Bone marrow (tissue), 2 donors: Measurements from ENCODE around the gene SHROOM3.

Experiments used
- DNase-seq, 2 donors: peaks; one replicate each; lab custom pipeline; 2025; lab: John Stamatoyannopoulos, UW

SHROOM3 gene

DNA sequence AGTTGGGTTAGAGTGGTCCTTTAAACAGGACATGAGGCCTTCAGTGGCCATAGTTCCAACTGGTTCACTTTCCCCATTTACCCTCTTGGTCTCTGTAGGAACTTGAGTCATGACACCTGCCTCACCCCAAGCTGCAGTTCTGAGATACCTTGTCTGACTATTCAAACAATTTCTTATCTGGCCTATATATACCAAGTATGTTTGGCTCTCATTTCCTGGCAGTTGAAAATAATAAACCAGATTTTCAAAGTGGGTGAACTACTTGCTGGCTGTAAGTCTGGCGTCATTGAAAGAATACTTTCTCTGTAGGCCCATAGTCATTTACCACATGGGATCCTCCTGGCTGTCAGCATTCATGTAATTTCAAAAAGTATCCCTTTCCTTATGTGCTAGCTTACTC lies 228.8 kb downstream of the SHROOM3 start:
- DNase-seq, result no peak

DNA sequence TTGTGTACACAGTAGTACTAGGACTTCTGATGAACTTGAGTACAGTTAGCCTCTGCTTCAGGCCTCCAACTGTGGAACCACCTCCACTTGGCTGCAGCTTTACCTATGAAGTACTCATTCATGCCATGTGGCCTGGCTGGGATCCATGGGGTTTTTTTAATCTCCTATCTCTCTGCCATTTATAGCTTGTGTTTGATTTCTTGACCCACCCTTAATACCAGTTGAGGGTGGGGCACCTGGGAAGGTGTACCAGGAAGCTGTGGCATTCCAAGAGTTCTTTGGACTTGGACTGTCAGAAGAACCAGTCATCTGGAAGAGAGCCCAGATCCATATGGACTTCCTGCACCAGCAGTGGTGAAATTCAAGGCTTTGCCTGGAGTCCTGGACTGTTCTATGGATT lies 230.1 kb downstream of the SHROOM3 start:
- no peak for DNase-seq

- no peak for DNase-seq
Observed at GRCh38 chr4:76665721-76666120, 230.7 kb downstream of the SHROOM3 start.

DNA sequence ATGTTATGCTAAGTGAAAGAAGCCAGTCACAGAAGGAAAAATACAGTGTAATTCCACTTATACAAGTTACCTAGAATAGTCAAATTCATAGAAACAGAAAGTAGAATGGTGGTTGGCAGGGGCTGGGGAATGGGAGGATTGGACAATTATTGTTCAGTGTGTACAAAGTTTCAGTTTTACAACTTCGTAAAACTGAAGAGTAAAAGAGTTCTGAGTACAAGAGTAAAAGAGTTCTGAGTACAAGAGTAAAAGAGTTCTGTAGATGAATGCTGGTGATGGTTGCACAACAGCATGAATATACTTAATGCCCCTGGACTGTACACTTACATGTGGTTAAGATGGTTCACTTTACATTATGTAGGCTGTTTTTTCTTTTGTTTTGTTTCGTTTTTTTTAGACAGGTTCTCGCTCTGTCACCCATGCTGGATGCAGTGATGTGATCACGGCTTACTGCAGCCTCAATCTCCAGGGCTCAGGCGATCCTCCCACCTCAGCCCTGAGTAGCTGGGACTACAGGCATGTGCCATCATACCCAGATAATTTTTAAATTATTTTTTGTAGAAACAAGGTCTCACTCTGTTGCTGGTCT lies 232.0 kb downstream of the SHROOM3 start:
- no peak for DNase-seq

GRCh38 chr4:76670631-76671030 lies 235.6 kb downstream of the SHROOM3 start:
- no peak for DNase-seq

- no peak for DNase-seq
Observed at GRCh38 chr4:76673362-76673761, 238.3 kb downstream of the SHROOM3 start.

DNA sequence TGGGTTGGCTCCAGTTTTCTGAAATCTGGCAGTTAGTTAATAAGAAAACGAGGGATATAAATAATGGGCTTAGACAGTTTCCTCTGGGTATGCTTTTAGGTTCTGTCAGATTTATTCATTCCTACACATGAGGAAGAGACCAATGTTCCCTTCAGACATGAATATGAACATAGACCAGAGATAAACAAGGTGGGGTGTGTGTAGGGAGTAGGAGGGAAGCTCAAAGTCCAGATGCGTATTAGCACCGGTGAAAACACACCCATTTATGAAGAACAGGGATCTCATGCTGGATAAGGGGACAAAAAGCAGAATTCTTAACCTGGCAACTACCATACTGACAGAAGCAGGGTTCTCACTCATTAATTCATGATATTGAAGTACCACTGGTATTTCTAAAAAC lies 240.0 kb downstream of the SHROOM3 start:
- no peak for DNase-seq

- no peak for DNase-seq
Observed at GRCh38 chr4:76677571-76678326, 242.7 kb downstream of the SHROOM3 start.

GRCh38 chr4:76679691-76680090 lies 244.7 kb downstream of the SHROOM3 start:
- DNase-seq, result no peak

- no peak for DNase-seq
Observed at GRCh38 chr4:76680952-76681351, 245.9 kb downstream of the SHROOM3 start.

DNA sequence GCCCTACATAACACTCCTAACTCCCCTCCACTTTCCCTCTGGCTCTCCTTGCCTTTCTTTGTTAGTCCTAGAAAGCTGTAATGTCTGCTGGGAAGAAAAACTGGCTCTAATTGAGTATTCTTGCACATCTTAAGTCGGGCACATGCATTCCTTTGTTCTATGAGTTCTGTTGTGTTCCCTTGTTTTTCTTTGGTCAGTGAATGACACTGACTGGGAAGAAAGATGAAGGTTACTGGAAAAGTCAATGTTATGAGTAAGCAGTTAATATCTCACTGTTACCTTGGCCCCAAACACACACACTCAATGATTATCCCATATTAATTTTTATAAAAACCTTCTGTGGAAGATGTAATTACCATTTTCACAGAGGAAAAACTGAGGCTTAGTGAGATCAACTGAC lies 247.0 kb downstream of the SHROOM3 start:
- DNase-seq, result no peak

DNA sequence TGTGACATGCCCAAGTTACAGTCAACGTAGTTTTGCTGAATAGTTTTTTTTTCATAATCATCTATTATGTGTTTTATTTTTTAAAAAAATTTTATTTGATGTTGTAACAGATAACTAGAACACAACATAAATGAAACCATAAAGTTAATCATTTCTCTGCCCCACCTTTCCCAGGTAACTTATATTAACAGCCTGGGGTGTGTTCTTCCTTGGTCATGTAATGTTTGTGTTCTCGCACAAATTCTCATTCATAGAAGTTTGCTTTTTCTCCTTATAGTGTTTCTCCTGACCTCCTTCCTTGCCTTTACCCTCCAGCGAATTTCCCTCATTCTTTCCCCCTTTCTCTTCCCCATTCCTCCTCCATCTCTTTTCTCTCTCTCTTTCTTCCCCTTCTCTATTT lies 248.1 kb downstream of the SHROOM3 start:
- DNase-seq, result no peak

DNA sequence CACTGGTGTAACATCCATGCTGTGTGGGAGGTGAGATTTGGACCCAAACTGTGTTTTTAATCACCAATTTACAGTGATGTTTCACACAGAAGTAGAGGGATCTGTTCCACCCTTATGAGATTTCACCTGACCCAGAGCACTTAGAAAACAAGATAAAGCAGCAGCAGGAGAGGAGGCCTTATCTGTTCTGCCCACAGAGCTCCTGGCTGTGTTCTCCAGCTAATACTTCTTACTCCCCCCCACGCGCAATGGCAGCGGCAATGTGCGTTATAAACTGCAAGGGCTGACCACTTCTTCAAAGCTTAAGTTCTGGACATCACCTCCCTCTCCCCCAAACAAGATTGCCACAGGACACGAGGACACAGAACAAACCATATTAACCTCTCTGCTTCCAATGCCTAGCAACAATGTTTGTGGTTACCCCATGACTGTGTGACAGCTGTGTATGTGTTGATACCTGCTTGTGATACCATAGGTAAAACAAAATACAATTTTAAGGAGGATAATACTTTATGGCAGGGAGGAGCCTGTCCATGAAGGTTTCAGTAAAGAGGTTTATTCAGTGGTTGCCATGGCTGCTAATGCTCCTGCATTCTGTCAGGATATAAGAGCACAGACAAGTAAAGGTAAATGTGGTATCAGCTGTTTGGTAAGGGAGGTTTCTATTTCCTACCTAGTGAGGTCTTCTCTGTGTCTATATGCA lies 252.9 kb downstream of the SHROOM3 start:
- DNase-seq, result no peak

- no peak for DNase-seq
Observed at GRCh38 chr4:76688619-76689144, 253.7 kb downstream of the SHROOM3 start.

DNA sequence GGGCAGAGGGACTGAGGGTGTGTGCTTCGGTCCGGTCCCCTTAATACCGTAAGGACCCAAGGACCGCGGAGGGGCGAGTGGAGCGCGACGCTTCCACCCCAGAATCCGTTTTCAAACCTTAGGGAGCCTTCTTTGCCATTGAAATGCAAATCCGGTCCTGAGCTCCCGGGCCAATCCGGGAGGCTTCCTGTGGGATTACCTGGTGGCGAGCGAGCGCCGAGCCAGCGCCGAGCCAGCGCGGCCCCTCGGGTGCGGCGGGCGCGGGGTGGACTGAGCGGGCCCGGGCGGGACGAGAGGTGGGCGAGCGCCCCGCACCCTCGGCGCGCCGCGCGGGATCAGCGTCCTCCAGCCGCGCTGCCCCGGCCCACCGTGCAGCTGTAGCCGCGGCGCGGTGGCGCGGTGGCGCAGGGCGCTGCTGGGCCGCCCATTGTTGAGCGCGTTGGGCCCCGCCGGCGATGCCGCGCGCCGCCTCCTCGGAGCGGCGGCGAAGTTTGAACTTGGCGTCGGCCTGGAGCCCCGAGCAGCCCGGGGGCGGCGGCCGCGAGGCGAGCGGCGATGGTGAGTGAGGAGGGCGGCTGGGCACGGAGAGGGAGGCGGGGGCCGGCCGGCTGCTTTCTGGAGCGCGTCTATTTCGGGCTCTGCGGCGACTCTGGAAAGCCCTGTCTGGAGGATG lies 254.3 kb downstream of the SHROOM3 start:
- DNase-seq, result no peak

DNA sequence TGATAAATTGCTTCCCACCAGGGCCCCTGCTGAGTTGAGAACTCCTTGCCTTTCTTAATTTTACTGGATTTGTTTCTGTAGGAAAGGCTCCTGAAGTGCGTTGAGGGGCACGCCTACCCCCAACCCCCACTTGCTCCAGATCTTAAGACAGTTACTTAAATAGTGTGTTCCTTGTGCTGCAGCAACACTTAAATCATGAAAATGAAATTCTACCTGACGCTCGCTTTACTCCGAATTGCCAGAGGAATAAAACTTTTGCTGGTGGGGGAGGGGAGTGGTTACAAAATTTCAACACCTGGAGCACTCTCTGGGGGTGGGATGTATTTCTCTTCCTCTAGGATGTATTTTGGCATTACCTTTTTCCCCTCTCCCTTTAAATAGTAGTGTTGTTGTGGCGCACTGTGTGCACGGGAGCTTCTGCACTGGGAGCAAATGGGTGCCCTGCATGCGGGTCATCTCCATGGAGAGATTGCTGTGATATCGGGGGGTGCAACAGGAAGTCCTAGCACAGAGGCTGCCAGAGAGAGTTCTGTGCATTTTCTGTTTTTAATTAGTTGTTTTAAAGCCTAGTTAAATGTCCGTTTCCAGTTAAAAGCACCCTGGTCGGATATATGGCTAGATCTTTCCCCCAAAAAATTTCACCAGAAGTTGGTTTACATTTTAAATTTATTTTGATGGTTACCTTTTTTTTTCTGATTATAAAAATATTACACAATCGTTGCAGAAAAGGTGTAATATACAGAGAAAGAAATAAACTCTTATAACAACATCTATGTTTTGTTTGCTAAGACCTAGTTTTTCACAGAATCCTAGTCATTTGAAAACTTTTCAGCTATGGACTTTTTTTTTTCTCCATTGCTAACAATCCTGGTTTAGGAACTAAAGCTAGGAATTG lies 255.2 kb downstream of the SHROOM3 start:
- DNase-seq, result no peak

DNA sequence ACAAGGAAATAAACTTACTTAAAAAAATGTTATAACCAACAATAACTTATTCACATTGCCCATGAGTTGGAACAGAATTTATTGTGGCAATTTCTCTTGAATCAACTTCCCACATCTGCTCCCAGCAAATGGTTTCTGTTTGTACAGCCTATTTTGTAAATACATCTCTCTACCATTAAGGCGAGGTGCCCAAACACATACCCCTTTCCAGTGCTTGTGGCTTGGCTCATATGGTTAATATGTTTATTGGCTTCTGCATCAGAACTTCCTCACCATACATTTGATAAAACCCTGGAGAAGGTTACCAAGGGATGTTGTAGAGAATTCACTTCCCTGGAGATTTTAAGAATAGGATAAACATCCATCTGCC lies 255.9 kb downstream of the SHROOM3 start:
- DNase-seq, result no peak

DNA sequence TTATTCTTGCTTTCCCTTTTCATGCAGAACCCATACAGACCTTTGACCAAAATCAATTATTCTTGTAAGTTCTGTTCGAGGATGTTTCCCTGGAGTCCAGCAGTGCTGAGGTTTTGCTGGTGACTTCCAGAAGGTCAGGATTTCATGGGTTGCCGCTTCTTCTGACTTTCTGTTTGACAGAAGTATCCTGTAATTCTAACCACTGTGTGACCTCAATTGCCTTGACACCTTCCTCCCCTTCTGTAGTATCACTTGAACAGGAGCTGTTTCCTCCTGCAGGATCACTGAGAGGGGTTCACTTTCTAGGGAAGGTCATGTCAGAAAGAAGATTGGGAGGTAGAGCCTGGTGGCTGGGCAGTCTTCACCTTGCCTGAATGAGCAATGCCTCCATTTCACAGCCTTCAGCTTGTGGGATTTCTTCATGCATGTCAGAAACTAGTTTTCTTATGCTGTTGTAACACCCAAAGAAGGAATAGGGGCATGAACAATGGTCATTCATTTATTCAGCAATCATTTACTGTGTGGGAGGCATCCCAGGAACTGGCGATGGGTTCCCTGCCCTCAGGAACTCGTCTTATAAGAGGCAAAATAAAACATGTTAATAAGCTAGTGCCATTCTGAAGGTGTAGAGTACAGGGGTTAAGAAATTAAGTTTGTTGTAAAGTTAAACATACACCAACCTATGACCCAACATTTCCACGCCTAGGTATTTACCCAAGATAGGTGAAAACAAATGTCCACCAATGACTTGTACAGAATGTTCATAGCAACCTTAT lies 257.0 kb downstream of the SHROOM3 start:
- DNase-seq, result no peak

GRCh38 chr4:76692761-76693160 lies 257.7 kb downstream of the SHROOM3 start:
- DNase-seq, result no peak

- DNase-seq, result no peak
Observed at GRCh38 chr4:76694056-76694455, 259.0 kb downstream of the SHROOM3 start.

- DNase-seq, result no peak
Observed at GRCh38 chr4:76696109-76696508, 261.1 kb downstream of the SHROOM3 start.
